Activated CD4-positive, alpha-beta T cell treated with anti-CD3 and anti-CD28 coated beads, Interleukin-2, amount 10 ng/mL, durations not matched to agents 24 days and 14 days (primary cell): ENCODE data around the gene FAM120B. TPM values are rescaled to one million over a fixed set of nuclear protein-coding genes. Genes with fewer than 3 reads are reported as not detected.
A peak's percentile ranks its signal among the peaks of the same experiment; 100 is the strongest.
"Not testable (repeated sequence)": the region's sequence is repeated elsewhere in the genome, so short reads cannot be mapped to it uniquely, and the experiment has no call there.

Experiments used
- DNase-seq: peaks from one replicate; pipeline ENCODE4 v3.0.0; 2022
- H3K27ac Mint-ChIP-seq: one replicate; pipeline ENCODE4 v1.8.0; 2022; ENCODE audit warnings: mild to moderate bottlenecking, mixed read lengths
- H3K27me3 Mint-ChIP-seq: one replicate; pipeline ENCODE4 v1.8.0; 2022; ENCODE audit warnings: mixed read lengths
- H3K36me3 Mint-ChIP-seq: one replicate; pipeline ENCODE4 v1.8.0; 2022; ENCODE audit warnings: low read depth, mild to moderate bottlenecking, mixed read lengths
- H3K4me1 Mint-ChIP-seq: one replicate; pipeline ENCODE4 v1.8.0; 2021; ENCODE audit warnings: mixed read lengths
- H3K4me3 Mint-ChIP-seq: one replicate; pipeline ENCODE4 v1.8.0; 2022; ENCODE audit warnings: mild to moderate bottlenecking, moderate library complexity, mixed read lengths
- H3K9me3 Mint-ChIP-seq: one replicate; pipeline ENCODE4 v1.8.0; 2021; ENCODE audit warnings: mixed read lengths
- intact Hi-C: fragments of 100-400 bp; cut with micrococcal nuclease; formaldehyde crosslinking; loops from one replicate; pipeline ENCODE4 v1.15.1; 2023
- total RNA-seq: library from RNA; stranded (reverse); gene quantifications from 2 replicates; pipeline ENCODE4 v1.2.3, GENCODE V29; 2022

The FAM120B gene
- total RNA-seq, 1 donor from 2014 or later: 19.3 TPM

DNA sequence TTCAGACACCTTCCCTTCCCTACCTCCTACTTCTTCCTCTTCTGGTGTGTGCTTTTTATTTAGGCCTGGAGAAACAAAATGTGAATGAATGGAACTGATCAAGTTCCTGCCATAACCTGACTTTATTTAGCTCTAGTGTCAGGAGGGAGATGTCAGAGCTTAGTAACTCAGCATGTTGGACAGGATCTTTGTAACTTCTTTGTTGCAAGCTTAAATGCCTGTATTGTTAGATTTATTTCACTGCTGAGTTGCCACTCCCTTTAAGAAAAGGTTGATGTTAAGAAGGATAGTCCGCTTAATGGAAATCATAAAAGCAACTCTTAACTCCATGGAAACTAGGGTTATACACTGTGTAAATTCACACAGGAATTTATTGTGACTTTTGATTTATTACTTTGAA lies 2.2 kb downstream of the FAM120B start:
- H3K4me1 Mint-ChIP-seq: peaks cover 33% of the 10 kb centered on the region
- peaks cover 18% of the 10 kb centered on the region for H3K27me3 Mint-ChIP-seq
- peaks cover 24% of the 10 kb centered on the region for H3K36me3 Mint-ChIP-seq
- H3K27ac Mint-ChIP-seq: no peak overlapping the region
- H3K9me3 Mint-ChIP-seq: no peaks in the 10 kb centered on the region
- DNase-seq: no peak
- intact Hi-C loops: loop anchor here (5.0 to 10.0 kb wide), 5 partner anchors 216 to 606 kb away; partner anchors contain the start of genes C6orf120, DYNLT2, ERMARD and PDCD2
- peak overlapping the region; percentile 26 for H3K4me3 Mint-ChIP-seq

- peaks cover 33% of the 10 kb centered on the region for H3K4me1 Mint-ChIP-seq
- H3K9me3 Mint-ChIP-seq: no peaks in the 10 kb centered on the region
- no peaks in the 10 kb centered on the region for H3K27me3 Mint-ChIP-seq
- no peak overlapping the region for H3K27ac Mint-ChIP-seq
- no peak for DNase-seq
- peaks cover 25% of the 10 kb centered on the region for H3K36me3 Mint-ChIP-seq
- intact Hi-C loops: no loop called here
- no peak overlapping the region for H3K4me3 Mint-ChIP-seq
Observed at GRCh38 chr6:170311696-170312095, 5.1 kb downstream of the FAM120B start.

- no peak for DNase-seq
- intact Hi-C loops: no loop called here
- H3K27ac Mint-ChIP-seq: no peak overlapping the region
- H3K36me3 Mint-ChIP-seq: peaks cover 26% of the 10 kb centered on the region
- H3K9me3 Mint-ChIP-seq: no peaks in the 10 kb centered on the region
- no peak overlapping the region for H3K4me3 Mint-ChIP-seq
- H3K4me1 Mint-ChIP-seq: peaks cover 24% of the 10 kb centered on the region
- no peaks in the 10 kb centered on the region for H3K27me3 Mint-ChIP-seq
Observed at GRCh38 chr6:170312876-170313275, 6.3 kb downstream of the FAM120B start.

DNA sequence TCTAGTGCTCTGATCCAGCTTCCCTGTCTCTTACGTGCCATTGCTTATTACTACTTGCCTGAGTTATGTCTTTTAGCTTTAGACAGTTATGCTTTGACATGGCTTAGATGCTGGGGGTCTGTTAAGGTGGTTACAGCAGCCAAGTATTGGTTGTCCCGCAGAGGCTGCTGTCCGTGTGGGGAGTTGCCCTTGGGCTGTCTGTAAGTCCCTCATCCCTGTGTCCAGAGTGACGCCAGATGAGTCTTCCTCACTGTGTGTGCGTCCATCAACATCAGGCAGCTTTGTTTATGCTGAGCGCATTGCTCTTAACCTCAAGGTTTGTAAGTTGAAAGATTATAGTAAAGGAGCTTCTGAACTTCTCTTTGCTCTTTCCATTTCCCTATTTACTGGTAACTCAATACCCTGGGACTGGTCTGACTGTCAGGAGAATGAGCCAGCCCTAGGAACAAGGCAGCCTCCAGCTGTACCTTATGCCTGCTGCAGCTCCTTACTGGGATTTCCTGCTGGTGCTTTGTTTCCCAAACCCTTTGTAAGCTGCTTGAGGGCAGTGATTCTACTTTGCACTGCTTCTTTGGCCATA lies 7.2 kb downstream of the FAM120B start:
- peaks cover 16% of the 10 kb centered on the region for H3K4me1 Mint-ChIP-seq
- no peak overlapping the region for H3K27ac Mint-ChIP-seq
- H3K27me3 Mint-ChIP-seq: no peaks in the 10 kb centered on the region
- intact Hi-C loops: no loop called here
- no peak overlapping the region for H3K4me3 Mint-ChIP-seq
- DNase-seq: no peak
- no peaks in the 10 kb centered on the region for H3K9me3 Mint-ChIP-seq
- H3K36me3 Mint-ChIP-seq: peaks cover 25% of the 10 kb centered on the region

DNA sequence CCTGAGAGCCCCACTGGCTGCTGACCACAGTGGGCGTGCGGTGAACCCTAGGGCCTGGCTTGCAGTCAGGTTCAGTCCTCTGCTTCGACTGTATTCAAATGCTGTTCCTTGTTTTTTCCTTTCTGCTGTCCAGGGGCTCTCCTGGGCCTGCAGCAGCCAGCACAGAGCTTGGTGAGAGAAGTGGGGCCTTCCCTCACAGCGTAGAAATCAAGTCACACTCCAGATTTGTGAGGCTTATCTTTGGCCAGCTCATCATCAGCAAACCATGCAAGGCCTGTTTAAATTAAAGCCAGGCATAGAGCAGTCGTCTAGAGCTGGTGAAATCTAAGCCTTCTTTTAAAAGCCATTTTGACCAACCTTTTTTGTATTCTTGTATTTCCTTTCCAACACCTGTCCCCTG lies 8.4 kb downstream of the FAM120B start:
- Mint-ChIP-seq H3K9me3 (no peaks in the 10 kb centered on the region), H3K36me3 (peaks cover 32% of the 10 kb centered on the region), H3K4me1 (peaks cover 14% of the 10 kb centered on the region), H3K27me3 (no peaks in the 10 kb centered on the region), H3K27ac (no peak overlapping the region), H3K4me3 (no peak overlapping the region)
- intact Hi-C loops: no loop called here
- DNase-seq: no peak

DNA sequence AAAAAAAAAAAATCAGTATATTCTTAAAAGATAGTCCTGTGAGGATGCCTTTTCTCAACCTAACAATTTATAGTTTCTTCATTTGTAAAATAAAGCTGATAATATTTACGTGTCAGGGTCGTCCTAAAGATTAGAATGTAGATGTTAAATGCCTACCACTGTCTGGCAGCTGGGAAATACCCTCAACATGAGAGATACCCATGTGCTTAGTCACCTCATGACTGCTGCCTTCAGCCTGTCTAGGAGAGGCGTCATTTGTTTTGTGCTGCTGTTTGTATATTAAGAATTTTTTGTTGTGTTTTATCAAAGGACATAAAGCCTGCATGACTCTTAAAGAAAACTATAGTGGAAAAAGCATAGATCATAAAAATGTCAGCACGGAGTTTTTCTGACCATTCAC lies 9.5 kb downstream of the FAM120B start:
- Mint-ChIP-seq H3K36me3 (peaks cover 33% of the 10 kb centered on the region), H3K9me3 (no peaks in the 10 kb centered on the region), H3K27me3 (no peaks in the 10 kb centered on the region), H3K4me3 (no peak overlapping the region), H3K4me1 (peaks cover 8% of the 10 kb centered on the region), H3K27ac (no peak overlapping the region)
- intact Hi-C loops: no loop called here
- no peak for DNase-seq

DNA sequence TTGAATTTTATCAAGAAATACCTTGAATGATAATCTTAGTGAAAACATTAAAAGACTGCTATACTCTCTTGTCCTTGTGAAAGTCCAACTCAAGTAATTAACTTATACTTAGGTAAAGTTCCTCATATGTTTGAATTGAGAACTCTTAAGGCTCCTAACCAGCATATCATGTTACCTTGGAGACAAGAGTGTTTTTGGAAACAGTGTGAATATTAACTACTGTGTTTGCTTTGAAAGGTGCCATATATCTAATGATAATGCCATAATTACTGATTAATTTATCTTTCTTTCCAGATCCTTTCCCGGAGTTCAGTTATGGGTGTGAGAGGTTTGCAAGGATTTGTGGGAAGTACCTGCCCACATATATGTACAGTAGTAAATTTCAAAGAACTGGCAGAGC lies 10.5 kb downstream of the FAM120B start:
- DNase-seq: no peak
- Mint-ChIP-seq H3K27ac (no peak overlapping the region), H3K4me3 (no peak overlapping the region), H3K4me1 (peaks cover 3% of the 10 kb centered on the region), H3K9me3 (no peaks in the 10 kb centered on the region), H3K36me3 (peaks cover 33% of the 10 kb centered on the region), H3K27me3 (no peaks in the 10 kb centered on the region)
- intact Hi-C loops: no loop called here

GRCh38 chr6:170317718-170318117 lies 11.2 kb downstream of the FAM120B start:
- no peak for DNase-seq
- Mint-ChIP-seq H3K4me1 (peaks cover 6% of the 10 kb centered on the region), H3K27me3 (no peaks in the 10 kb centered on the region), H3K9me3 (no peaks in the 10 kb centered on the region), H3K27ac (no peak overlapping the region), H3K36me3 (peaks cover 36% of the 10 kb centered on the region), H3K4me3 (no peak overlapping the region)
- intact Hi-C loops: no loop called here

- H3K9me3 Mint-ChIP-seq: no peaks in the 10 kb centered on the region
- H3K4me1 Mint-ChIP-seq: peaks cover 6% of the 10 kb centered on the region
- H3K27ac Mint-ChIP-seq: no peak overlapping the region
- no peak overlapping the region for H3K4me3 Mint-ChIP-seq
- H3K36me3 Mint-ChIP-seq: peaks cover 50% of the 10 kb centered on the region
- H3K27me3 Mint-ChIP-seq: no peaks in the 10 kb centered on the region
- no peak for DNase-seq
- intact Hi-C loops: no loop called here
Observed at GRCh38 chr6:170329321-170329720, 22.8 kb downstream of the FAM120B start.

GRCh38 chr6:170335199-170335598 lies 28.6 kb downstream of the FAM120B start:
- H3K4me3 Mint-ChIP-seq, H3K27ac Mint-ChIP-seq, DNase-seq, H3K27me3 Mint-ChIP-seq, intact Hi-C loops, H3K9me3 Mint-ChIP-seq: not testable (repeated sequence)
- Mint-ChIP-seq H3K4me1 (peaks cover 12% of the 10 kb centered on the region), H3K36me3 (peaks cover 51% of the 10 kb centered on the region)

DNA sequence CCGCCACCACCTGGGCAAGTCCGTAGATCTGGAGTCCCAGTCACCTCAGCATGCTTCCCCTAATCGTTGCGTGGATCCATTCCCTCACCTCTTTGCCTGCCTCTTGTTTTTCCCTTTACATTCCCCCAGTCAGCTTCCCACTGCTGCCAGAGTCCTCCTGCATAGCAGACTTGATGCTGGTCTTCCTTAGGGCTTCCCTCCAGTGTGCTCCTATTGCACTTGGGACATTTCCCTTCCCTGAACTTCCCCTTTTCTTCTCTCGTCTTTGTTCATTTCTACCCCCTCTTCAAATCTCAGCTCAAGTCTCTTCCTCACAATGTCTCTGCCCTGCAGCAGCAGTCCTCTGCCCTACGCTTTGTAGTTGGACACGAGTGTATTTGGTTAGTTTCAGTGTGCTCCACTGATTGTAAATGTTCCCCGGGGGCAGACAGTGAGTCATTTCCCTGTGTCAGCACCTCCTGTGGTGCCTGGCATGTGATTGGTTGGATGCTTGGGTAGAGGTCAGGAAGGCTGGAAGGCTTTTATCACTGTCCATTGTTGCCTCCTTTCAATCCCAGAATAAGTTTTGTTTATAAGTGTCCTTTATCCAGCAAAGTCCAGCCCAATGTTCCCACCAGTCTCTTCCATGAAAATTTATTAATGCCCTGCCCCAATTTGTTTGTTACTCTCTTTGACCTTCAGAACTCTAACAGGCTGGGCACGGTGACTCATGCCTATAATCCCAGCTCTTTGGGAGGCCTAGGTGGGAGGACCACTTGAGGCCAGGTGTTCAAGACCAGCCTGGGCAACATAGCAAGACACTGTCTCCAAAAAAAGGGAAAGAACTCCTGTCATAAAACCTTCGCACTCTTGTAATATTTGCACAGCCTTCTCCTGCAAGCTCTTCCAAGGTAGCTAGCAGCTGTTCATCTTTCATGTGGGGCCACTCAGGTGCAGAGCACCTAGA lies 38.3 kb downstream of the FAM120B start:
- DNase-seq: peak; percentile 62
- intact Hi-C loops: no loop called here
- Mint-ChIP-seq H3K4me1 (peaks cover 37% of the 10 kb centered on the region), H3K27me3 (no peaks in the 10 kb centered on the region), H3K4me3 (peak overlapping the region; percentile 51), H3K27ac (peak overlapping the region; percentile 79), H3K36me3 (peaks cover 34% of the 10 kb centered on the region), H3K9me3 (peaks cover 4% of the 10 kb centered on the region)

GRCh38 chr6:170345662-170346061 lies 39.1 kb downstream of the FAM120B start:
- intact Hi-C loops: loop anchor here (2.0 kb wide), 1 partner anchor 39 kb away; the partner anchor contains the start of gene FAM120B

DNA sequence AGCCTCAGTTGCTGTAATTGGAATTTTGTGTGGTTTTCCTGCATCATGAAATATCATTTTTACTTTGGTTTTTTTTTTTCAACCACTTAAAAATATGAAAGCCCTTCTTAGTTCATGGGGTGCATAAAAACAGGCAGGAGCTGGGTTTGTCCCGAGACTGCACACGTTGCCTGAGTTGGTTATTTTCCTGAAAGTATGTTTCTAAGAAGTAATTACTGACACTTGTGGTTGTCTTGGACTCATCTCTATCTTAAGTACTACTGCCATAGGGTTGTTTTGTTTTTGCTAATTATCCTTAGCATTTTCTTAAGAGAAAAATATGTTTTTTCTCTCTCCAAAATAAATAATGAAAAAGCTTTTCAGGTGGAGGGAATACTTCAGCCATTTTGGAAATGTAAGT lies 40.1 kb downstream of the FAM120B start:
- Mint-ChIP-seq H3K27me3 (no peaks in the 10 kb centered on the region), H3K27ac (peak overlapping the region; percentile 54), H3K36me3 (peaks cover 51% of the 10 kb centered on the region), H3K4me1 (peaks cover 33% of the 10 kb centered on the region), H3K4me3 (peak overlapping the region; percentile 48), H3K9me3 (peaks cover 13% of the 10 kb centered on the region)
- intact Hi-C loops: loop anchor here (2.0 kb wide), 1 partner anchor 40 kb away; the partner anchor contains the start of gene FAM120B
- DNase-seq: no peak

More at GRCh38 chr6:170345662-170346061, 39.1 kb downstream of the FAM120B start:
- Mint-ChIP-seq H3K27ac (peak overlapping the region; percentile 79), H3K36me3 (peaks cover 42% of the 10 kb centered on the region), H3K4me1 (peaks cover 33% of the 10 kb centered on the region), H3K4me3 (peak overlapping the region; percentile 51), H3K9me3 (peaks cover 4% of the 10 kb centered on the region), H3K27me3 (no peaks in the 10 kb centered on the region)
- DNase-seq: peak; percentile 79

DNA sequence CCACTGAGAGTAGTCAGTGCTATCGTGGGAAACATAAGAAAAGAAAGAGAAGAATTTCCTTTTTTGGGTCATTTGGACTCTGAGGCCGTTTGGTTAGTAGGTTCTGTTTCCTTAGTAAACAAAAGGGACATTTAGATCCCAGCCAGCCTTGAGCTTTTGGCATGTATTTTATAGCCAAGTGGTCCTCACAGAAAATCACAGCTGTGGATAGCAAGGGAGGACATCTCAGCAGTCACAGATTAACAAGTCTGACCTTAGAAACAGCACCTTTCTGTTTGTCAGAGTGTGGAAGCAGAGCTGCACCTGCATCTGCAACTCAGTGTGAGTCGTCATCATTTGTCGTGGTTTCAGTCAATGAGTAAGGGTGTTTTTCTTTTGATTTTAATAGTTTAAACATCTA lies 40.5 kb downstream of the FAM120B start:
- Mint-ChIP-seq H3K9me3 (peaks cover 17% of the 10 kb centered on the region), H3K36me3 (peaks cover 56% of the 10 kb centered on the region), H3K27ac (peak overlapping the region; percentile 54), H3K4me3 (peak overlapping the region; percentile 48), H3K27me3 (no peaks in the 10 kb centered on the region), H3K4me1 (peaks cover 33% of the 10 kb centered on the region)
- no peak for DNase-seq
- intact Hi-C loops: loop anchor here (2.0 kb wide), 1 partner anchor 40 kb away; the partner anchor contains the start of gene FAM120B
